Measurements from ENCODE around the gene DNAJC11. TPM values are rescaled to one million over a fixed set of nuclear protein-coding genes. Genes with fewer than 3 reads are reported as not detected.

Gene DNAJC11
- total RNA-seq, 1 experiment from 2014 or later = 57.3 TPM

- TF ChIP-seq, protein P1, sequence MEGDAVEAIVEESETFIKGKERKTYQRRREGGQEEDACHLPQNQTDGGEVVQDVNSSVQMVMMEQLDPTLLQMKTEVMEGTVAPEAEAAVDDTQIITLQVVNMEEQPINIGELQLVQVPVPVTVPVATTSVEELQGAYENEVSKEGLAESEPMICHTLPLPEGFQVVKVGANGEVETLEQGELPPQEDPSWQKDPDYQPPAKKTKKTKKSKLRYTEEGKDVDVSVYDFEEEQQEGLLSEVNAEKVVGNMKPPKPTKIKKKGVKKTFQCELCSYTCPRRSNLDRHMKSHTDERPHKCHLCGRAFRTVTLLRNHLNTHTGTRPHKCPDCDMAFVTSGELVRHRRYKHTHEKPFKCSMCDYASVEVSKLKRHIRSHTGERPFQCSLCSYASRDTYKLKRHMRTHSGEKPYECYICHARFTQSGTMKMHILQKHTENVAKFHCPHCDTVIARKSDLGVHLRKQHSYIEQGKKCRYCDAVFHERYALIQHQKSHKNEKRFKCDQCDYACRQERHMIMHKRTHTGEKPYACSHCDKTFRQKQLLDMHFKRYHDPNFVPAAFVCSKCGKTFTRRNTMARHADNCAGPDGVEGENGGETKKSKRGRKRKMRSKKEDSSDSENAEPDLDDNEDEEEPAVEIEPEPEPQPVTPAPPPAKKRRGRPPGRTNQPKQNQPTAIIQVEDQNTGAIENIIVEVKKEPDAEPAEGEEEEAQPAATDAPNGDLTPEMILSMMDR (IDR thresholded peaks at IDR 0.05; ENCODE audit: unreplicated experiment) = no peak
- Mint-ChIP-seq H3K27ac (ENCODE audit: unreplicated experiment) (no peak overlapping the region), H3K4me3 (ENCODE audit: low read depth, unreplicated experiment) (no peak overlapping the region), H3K4me1 (ENCODE audit: low read depth, unreplicated experiment) (no peaks in the 10 kb centered on the region), H3K27me3 (ENCODE audit: unreplicated experiment) (no peaks in the 10 kb centered on the region), H3K9me3 (ENCODE audit: low read depth, unreplicated experiment) (no peaks in the 10 kb centered on the region), H3K36me3 (ENCODE audit: insufficient read depth, unreplicated experiment) (peaks cover 5% of the 10 kb centered on the region)
- no peak for DNase-seq
- CTCF ChIA-PET = no interaction called here
- no TSS peak for BruUV-seq (replicated peaks)
- intact Hi-C loops (cut with micrococcal nuclease; ENCODE audit: unreplicated experiment) = no loop called here
These were observed 113.3 kb downstream of the DNAJC11 start for GRCh38 chr1:6588128-6588892.

DNA sequence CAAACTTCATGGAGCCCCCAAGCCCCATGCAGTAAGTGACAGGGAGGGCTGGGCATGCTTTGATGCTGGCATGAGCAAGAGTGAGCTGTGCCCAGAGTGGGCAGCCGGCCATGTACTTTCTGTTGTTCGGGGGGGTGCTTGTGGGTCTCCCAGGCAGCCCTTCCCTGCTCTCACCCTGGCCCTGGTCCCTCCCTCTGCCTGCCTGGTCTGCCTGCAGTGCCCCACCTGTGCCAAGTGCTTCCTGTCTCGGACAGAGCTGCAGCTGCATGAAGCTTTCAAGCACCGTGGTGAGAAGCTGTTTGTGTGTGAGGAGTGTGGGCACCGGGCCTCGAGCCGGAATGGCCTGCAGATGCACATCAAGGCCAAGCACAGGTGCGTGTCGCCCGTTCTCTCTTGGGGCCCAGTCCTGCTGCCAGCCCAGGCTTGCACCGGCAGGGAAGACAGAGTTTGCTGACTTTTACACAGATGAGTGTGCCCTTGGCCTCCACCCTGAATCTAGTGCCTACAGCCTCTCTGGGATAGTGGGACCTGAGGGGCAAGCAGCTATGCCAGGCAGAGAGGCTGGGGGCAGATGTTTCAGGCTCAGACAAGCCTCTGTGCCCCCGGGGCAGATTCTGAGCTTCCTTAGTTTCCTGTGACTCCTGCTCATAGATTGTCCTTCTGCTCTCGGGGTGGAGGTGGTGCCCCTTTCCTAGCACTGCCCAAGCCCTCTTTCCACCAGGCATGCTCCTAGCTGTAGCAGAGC is 114.2 kb downstream of the DNAJC11 start:
- no peaks in the 10 kb centered on the region for H3K4me1 Mint-ChIP-seq (ENCODE audit: low read depth, unreplicated experiment)
- no peak overlapping the region for H3K4me3 Mint-ChIP-seq (ENCODE audit: low read depth, unreplicated experiment)
- H3K27me3 Mint-ChIP-seq (ENCODE audit: unreplicated experiment) = no peaks in the 10 kb centered on the region
- H3K9me3 Mint-ChIP-seq (ENCODE audit: low read depth, unreplicated experiment) = no peaks in the 10 kb centered on the region
- no peak for DNase-seq
- CTCF ChIA-PET = no interaction called here
- BruUV-seq (replicated peaks) = no TSS peak
- H3K36me3 Mint-ChIP-seq (ENCODE audit: insufficient read depth, unreplicated experiment) = peaks cover 11% of the 10 kb centered on the region
- TF ChIP-seq, protein P1 (IDR thresholded peaks at IDR 0.05; ENCODE audit: unreplicated experiment) = no peak
- no peak overlapping the region for H3K27ac Mint-ChIP-seq (ENCODE audit: unreplicated experiment)
- intact Hi-C loops (cut with micrococcal nuclease; ENCODE audit: unreplicated experiment) = no loop called here

- no peak for DNase-seq
- CTCF ChIA-PET = interaction anchor here (0.7 kb wide), 1 partner anchor 32 kb away, joined by 4 read pairs; the partner anchor contains the start of gene NOL9
- Mint-ChIP-seq H3K27ac (ENCODE audit: unreplicated experiment) (no peak overlapping the region), H3K9me3 (ENCODE audit: low read depth, unreplicated experiment) (no peaks in the 10 kb centered on the region), H3K4me1 (ENCODE audit: low read depth, unreplicated experiment) (no peaks in the 10 kb centered on the region), H3K36me3 (ENCODE audit: insufficient read depth, unreplicated experiment) (peaks cover 18% of the 10 kb centered on the region), H3K4me3 (ENCODE audit: low read depth, unreplicated experiment) (no peak overlapping the region), H3K27me3 (ENCODE audit: unreplicated experiment) (no peaks in the 10 kb centered on the region)
- BruUV-seq (replicated peaks) = no TSS peak
- TF ChIP-seq, protein P1 (IDR thresholded peaks at IDR 0.05; ENCODE audit: unreplicated experiment) = no peak
- intact Hi-C loops (cut with micrococcal nuclease; ENCODE audit: unreplicated experiment) = no loop called here
These were observed 115.2 kb downstream of the DNAJC11 start for GRCh38 chr1:6586404-6586816.

GRCh38 chr1:6585841-6586240 is 115.8 kb downstream of the DNAJC11 start:
- TF ChIP-seq, protein P1 (IDR thresholded peaks at IDR 0.05; ENCODE audit: unreplicated experiment) = no peak
- BruUV-seq (replicated peaks) = no TSS peak
- DNase-seq = no peak
- no peak overlapping the region for H3K4me3 Mint-ChIP-seq (ENCODE audit: low read depth, unreplicated experiment)
- H3K27ac Mint-ChIP-seq (ENCODE audit: unreplicated experiment) = no peak overlapping the region
- no peaks in the 10 kb centered on the region for H3K9me3 Mint-ChIP-seq (ENCODE audit: low read depth, unreplicated experiment)
- CTCF ChIA-PET = no interaction called here
- H3K36me3 Mint-ChIP-seq (ENCODE audit: insufficient read depth, unreplicated experiment) = peaks cover 23% of the 10 kb centered on the region
- intact Hi-C loops (cut with micrococcal nuclease; ENCODE audit: unreplicated experiment) = no loop called here
- no peaks in the 10 kb centered on the region for H3K4me1 Mint-ChIP-seq (ENCODE audit: low read depth, unreplicated experiment)
- H3K27me3 Mint-ChIP-seq (ENCODE audit: unreplicated experiment) = no peaks in the 10 kb centered on the region

All from Calu3 (cell line).